Measurements from ENCODE around the gene MEF2A. TPM values are rescaled to one million over a fixed set of nuclear protein-coding genes. Genes with fewer than 3 reads are reported as not detected.

MEF2A gene
- total and polyA plus RNA-seq, 2 donors (not counting 1 experiment from before 2014, with no cell fraction given) = 44.0 to 102 TPM

- DNase-seq (no peak), ATAC-seq (ENCODE audit: low read depth) (no peak)
- Mint-ChIP-seq H3K27ac (no peak overlapping the region), H3K27me3 (no peaks in the 10 kb centered on the region), H3K4me3 (no peak overlapping the region), H3K4me1 (peaks cover 14% of the 10 kb centered on the region), H3K9me3 (ENCODE audit: insufficient read depth) (no peaks in the 10 kb centered on the region)
- Histone ChIP-seq H3K9ac (ENCODE audit: low read length) (no peak overlapping the region), H3K4me3 (ENCODE audit: control extremely low read depth in 1 of 5, extremely low read depth in 1 of 5, insufficient read depth in 1 of 5, low read depth in 2 of 5, low read length in 4 of 5) (no peak overlapping the region), H3K9me3 (ENCODE audit: control extremely low read depth in 1 of 3, control insufficient read depth in 2 of 3, insufficient read depth in 1 of 3, low read length in 2 of 3) (no peaks in the 10 kb centered on the region), H3K79me2 (ENCODE audit: control insufficient read depth, insufficient read depth, low read length) (no peaks in the 10 kb centered on the region), H3K36me3 (replicated peaks in 1 of 2; ENCODE audit: control extremely low read depth in 1 of 2, control insufficient read depth in 1 of 2, extremely low read depth in 1 of 2, insufficient read depth in 2 of 2, low read length in 1 of 2) (no peaks in the 10 kb centered on the region), H2AFZ (ENCODE audit: insufficient read depth, low read depth, low read length, poor library complexity, severe bottlenecking) (no peak overlapping the region), H3K4me1 (ENCODE audit: control insufficient read depth in 2 of 2, insufficient read depth in 2 of 2, low read length in 2 of 2) (peaks cover 8 to 10% of the 10 kb centered on the region in 2 donors), H3K27ac (ENCODE audit: low read length in 2 of 2) (no peak overlapping the region), H4K20me1 (ENCODE audit: control insufficient read depth, insufficient read depth, low read length, poor library complexity, severe bottlenecking) (no peaks in the 10 kb centered on the region), H3K27me3 (replicated peaks in 1 of 4; ENCODE audit: control extremely low read depth in 1 of 4, control insufficient read depth in 3 of 4, insufficient read depth in 4 of 4, low read length in 3 of 4) (no peaks in the 10 kb centered on the region), H3K4me2 (replicated peaks; ENCODE audit: low read depth, low read length, poor library complexity, severe bottlenecking) (no peak overlapping the region)
- intact Hi-C loops (cut with micrococcal nuclease) = no loop called here
- ChIA-PET POLR2A (no interaction called here), CTCF (interaction anchor here (0.5 to 1.1 kb wide), 2 partner anchors 37 to 154 kb away, joined by 4 read pairs; no protein-coding TSS in a partner anchor)
- no peak for TF ChIP-seq EZH2 (IDR thresholded peaks at IDR 0.05; ENCODE audit: borderline replicate concordance, insufficient read depth, low read depth, low read length, poor library complexity, severe bottlenecking)
- no peak for TF ChIP-seq CTCF (IDR thresholded peaks at IDR 0.05)
- WGBS (ENCODE audit: insufficient coverage) = 96% methylated on average over 4 of the region's 5 CpGs
These were observed 15.7 kb upstream of the MEF2A start for GRCh38 chr15:99550077-99550476.

GRCh38 chr15:99552111-99552510 is 13.7 kb upstream of the MEF2A start:
- H4K20me1 ChIP-seq (ENCODE audit: control insufficient read depth, insufficient read depth, low read length, poor library complexity, severe bottlenecking) = no peaks in the 10 kb centered on the region
- no peak overlapping the region for H3K9ac ChIP-seq (ENCODE audit: low read length)
- Mint-ChIP-seq H3K27ac (peak overlapping the region; percentile 16), H3K4me3 (no peak overlapping the region), H3K27me3 (no peaks in the 10 kb centered on the region), H3K4me1 (peaks cover 30% of the 10 kb centered on the region), H3K9me3 (ENCODE audit: insufficient read depth) (no peaks in the 10 kb centered on the region)
- no peaks in the 10 kb centered on the region for H3K36me3 ChIP-seq (replicated peaks in 1 of 2; ENCODE audit: control extremely low read depth in 1 of 2, control insufficient read depth in 1 of 2, extremely low read depth in 1 of 2, insufficient read depth in 2 of 2, low read length in 1 of 2)
- H3K4me2 ChIP-seq (replicated peaks; ENCODE audit: low read depth, low read length, poor library complexity, severe bottlenecking) = peak overlapping the region; percentile 14
- POLR2A ChIA-PET = no interaction called here
- no peaks in the 10 kb centered on the region for H3K27me3 ChIP-seq (replicated peaks in 1 of 4; ENCODE audit: control extremely low read depth in 1 of 4, control insufficient read depth in 3 of 4, insufficient read depth in 4 of 4, low read length in 3 of 4)
- WGBS (ENCODE audit: insufficient coverage) = 100% methylated on average over 1 of the region's 2 CpGs
- CTCF ChIA-PET = no interaction called here
- no peak overlapping the region for H3K27ac ChIP-seq (ENCODE audit: low read length in 2 of 2)
- H3K9me3 ChIP-seq (ENCODE audit: control extremely low read depth in 1 of 3, control insufficient read depth in 2 of 3, insufficient read depth in 1 of 3, low read length in 2 of 3) = no peaks in the 10 kb centered on the region
- H2AFZ ChIP-seq (ENCODE audit: insufficient read depth, low read depth, low read length, poor library complexity, severe bottlenecking) = peak overlapping the region; percentile 68
- no peak for DNase-seq
- no peaks in the 10 kb centered on the region for H3K79me2 ChIP-seq (ENCODE audit: control insufficient read depth, insufficient read depth, low read length)
- TF ChIP-seq EZH2 (IDR thresholded peaks at IDR 0.05; ENCODE audit: borderline replicate concordance, insufficient read depth, low read depth, low read length, poor library complexity, severe bottlenecking) = no peak
- TF ChIP-seq CTCF (IDR thresholded peaks at IDR 0.05) = no peak
- intact Hi-C loops (cut with micrococcal nuclease) = no loop called here
- no peak overlapping the region for H3K4me3 ChIP-seq (ENCODE audit: control extremely low read depth in 1 of 5, extremely low read depth in 1 of 5, insufficient read depth in 1 of 5, low read depth in 2 of 5, low read length in 4 of 5)
- peaks cover 24 to 29% of the 10 kb centered on the region in 2 donors for H3K4me1 ChIP-seq (ENCODE audit: control insufficient read depth in 2 of 2, insufficient read depth in 2 of 2, low read length in 2 of 2)
- no peak for ATAC-seq (ENCODE audit: low read depth)
